NB4 (cell line): ENCODE measurements around the gene UBAP1L.

Experiments
- CTCF ChIP-seq: IDR thresholded peaks from one replicate; pipeline ENCODE4 v1.5.1; 2012; ENCODE audit warnings: low read depth, low read length
- MAX ChIP-seq: IDR thresholded peaks from 2 replicates; pipeline ENCODE4 v1.6.1; 2011; ENCODE audit warnings: low read depth, low read length
- MYC ChIP-seq: IDR thresholded peaks from 2 replicates; pipeline ENCODE4 v1.6.1; 2011; ENCODE audit warnings: low read depth, low read length
- POLR2A ChIP-seq: IDR thresholded peaks from 2 replicates; pipeline ENCODE4 v1.6.1; 2011; ENCODE audit warnings: mild to moderate bottlenecking; ENCODE audit not compliant: insufficient read length; ENCODE audit errors: extremely low read depth

GRCh38 chr15:65086680-65087111 lies 28.3 kb downstream of the UBAP1L start:
- TF ChIP-seq CTCF, result no peak
- no peak for TF ChIP-seq POLR2A
- no peak for TF ChIP-seq MAX
- TF ChIP-seq MYC, result no peak
